GM12878 (cell line): ENCODE results near the gene SLC35F3. TPM values are rescaled to one million over a fixed set of nuclear protein-coding genes. Genes with fewer than 3 reads are reported as not detected.

ENCODE experiments used
- ATAC-seq: fragments of 200-7000 bp; cut with Tn5 transposase; 3 replicates; pipeline ENCODE4 v1.9.1; 2020; ENCODE audit warnings: mild to moderate bottlenecking, moderate library complexity
- BruUV-seq: library from RNA; stranded (reverse); fragments of 400-500 nt; replicated peaks from 2 replicates; lab custom pipeline; 2021; lab: Mats Ljungman, UMichigan
- CTCF ChIA-PET: fragments of 300-600 bp; sonication (Branson Sonifier 250); formaldehyde crosslinking; extraction: SDS; loops from one replicate; lab custom pipeline; 2021; ENCODE audit warnings: inconsistent platforms; lab: Yijun Ruan, JAX
- POLR2A ChIA-PET: fragments of 350-600 bp; formaldehyde crosslinking; extraction: SDS; loops from one replicate; lab custom pipeline; 2021; ENCODE audit warnings: inconsistent platforms; lab: Charles Lee
- RAD21 ChIA-PET: fragments of 300-600 bp; sonication (Branson Sonifier 250); formaldehyde crosslinking; loops from one replicate; lab custom pipeline; 2023; ENCODE audit warnings: antibody characterized with exemption; ENCODE audit not compliant: unreplicated experiment; lab: Charles Lee
- SMC1A ChIA-PET: fragments of 300-600 bp; sonication (Branson Sonifier 250); formaldehyde crosslinking; loops from one replicate; lab custom pipeline; 2023; ENCODE audit not compliant: unreplicated experiment, uncharacterized antibody; lab: Charles Lee
- DNase-seq: peaks from one replicate; pipeline ENCODE4 v3.0.0-alpha.2; 2011; ENCODE audit warnings: low read depth, low spot score
- FAIRE-seq: peaks from 3 replicates; lab custom pipeline; 2011; peaks lifted over from hg19 to GRCh38; lab: Jason Lieb, UNC
- H2AFZ ChIP-seq: 2 replicates; pipeline ENCODE4 v1.6.0; 2011; ENCODE audit warnings: low read depth, low read length, control low read depth; ENCODE audit not compliant: control insufficient read depth
- H3K27ac ChIP-seq: 2 replicates; pipeline ENCODE4 v1.5.1; 2011; ENCODE audit warnings: control low read depth; ENCODE audit not compliant: control insufficient read depth, insufficient read depth
- H3K27me3 ChIP-seq, 2 experiments: replicated peaks in 1 of 2; 2 replicates each; pipeline versions ENCODE4 v1.6.0 to v1.6.1; 2011; ENCODE audit warnings: low read length in 1 of 2; ENCODE audit not compliant: control insufficient read depth in 2 of 2, insufficient read depth in 2 of 2
- H3K36me3 ChIP-seq, 2 experiments: 2 replicates each; pipeline ENCODE4 v1.5.1; 2011; ENCODE audit warnings: low read length in 1 of 2; ENCODE audit not compliant: control insufficient read depth in 2 of 2, insufficient read depth in 2 of 2
- H3K4me1 ChIP-seq: 2 replicates; pipeline ENCODE4 v1.6.1; 2011; ENCODE audit warnings: mild to moderate bottlenecking, low read length, moderate library complexity, mixed read lengths; ENCODE audit not compliant: control insufficient read depth, insufficient read depth
- H3K4me2 ChIP-seq: 2 replicates; pipeline ENCODE4 v1.6.0; 2011; ENCODE audit warnings: control low read depth; ENCODE audit not compliant: control insufficient read depth, insufficient read depth
- H3K4me3 ChIP-seq: fragments of 200-600 bp; sonication (generic); 2 replicates; pipeline ENCODE4 v1.5.1; 2016
- H3K79me2 ChIP-seq: 2 replicates; pipeline ENCODE4 v1.6.0; 2011; ENCODE audit warnings: low read length; ENCODE audit not compliant: control insufficient read depth, insufficient read depth
- H3K9ac ChIP-seq: 2 replicates; pipeline ENCODE4 v1.8.0; 2011; ENCODE audit warnings: low read length, control low read depth, mixed read lengths; ENCODE audit not compliant: control insufficient read depth, insufficient read depth
- H3K9me3 ChIP-seq: replicated peaks from 3 replicates; pipeline ENCODE4 v1.5.1; 2011; ENCODE audit warnings: mild to moderate bottlenecking, low read length; ENCODE audit not compliant: control insufficient read depth, insufficient read depth
- H4K20me1 ChIP-seq: 2 replicates; pipeline ENCODE4 v1.6.0; 2011; ENCODE audit not compliant: control insufficient read depth, insufficient read depth
- BMI1 ChIP-seq: fragments of 450-650 bp; IDR thresholded peaks from 2 replicates; pipeline ENCODE4 v1.6.1; 2016; ENCODE audit warnings: mild to moderate bottlenecking, moderate library complexity, borderline replicate concordance
- CUX1 ChIP-seq: IDR thresholded peaks from 2 replicates; pipeline ENCODE4 v1.6.1; 2012; ENCODE audit warnings: improper control_type of control experiment, low read depth, low read length; ENCODE audit not compliant: insufficient replicate concordance
- HCFC1 ChIP-seq: fragments of 150-350 bp; IDR thresholded peaks from 2 replicates; pipeline ENCODE4 v1.6.1; 2014; ENCODE audit warnings: low read length
- HSF1 ChIP-seq: fragments of 150-350 bp; IDR thresholded peaks from 2 replicates; pipeline ENCODE4 v1.6.1; 2014; ENCODE audit warnings: mild to moderate bottlenecking, low read depth, low read length
- LARP7 ChIP-seq: fragments of 450-650 bp; IDR thresholded peaks from 2 replicates; pipeline ENCODE4 v1.6.1; 2017; ENCODE audit warnings: mild to moderate bottlenecking
- MXI1 ChIP-seq: fragments of 150-350 bp; IDR thresholded peaks from 2 replicates; pipeline ENCODE4 v1.6.1; 2011; ENCODE audit warnings: low read depth, mild to moderate bottlenecking, inconsistent platforms, low read length, improper control_type of control experiment
- NFIC ChIP-seq: IDR thresholded peaks from 2 replicates; pipeline ENCODE4 v1.6.1; 2012; ENCODE audit warnings: low read depth, mild to moderate bottlenecking, inconsistent platforms, low read length, moderate library complexity
- NR2F1 ChIP-seq: fragments of 450-650 bp; conservative IDR thresholded peaks from 2 replicates; pipeline ENCODE4 v1.6.1; 2017; ENCODE audit warnings: mild to moderate bottlenecking
- PAX8 ChIP-seq: fragments of 450-650 bp; IDR thresholded peaks from 2 replicates; pipeline ENCODE4 v1.6.1; 2017; ENCODE audit warnings: mild to moderate bottlenecking, moderate library complexity
- RB1 ChIP-seq: fragments of 450-650 bp; formaldehyde crosslinking; IDR thresholded peaks from 2 replicates; pipeline ENCODE4 v1.6.1; 2017; ENCODE audit warnings: mild to moderate bottlenecking, borderline replicate concordance
- SIX5 ChIP-seq: IDR thresholded peaks from 2 replicates; pipeline ENCODE4 v1.6.1; 2011; ENCODE audit warnings: mild to moderate bottlenecking, low read depth, low read length, moderate library complexity; ENCODE audit not compliant: severe bottlenecking
- SMARCA5 ChIP-seq: fragments of 450-650 bp; IDR thresholded peaks from 2 replicates; pipeline ENCODE4 v1.6.1; 2017; ENCODE audit warnings: mild to moderate bottlenecking
- YY1 ChIP-seq: IDR thresholded peaks from 2 replicates; pipeline ENCODE4 v1.6.1; 2011; ENCODE audit warnings: low read depth, mild to moderate bottlenecking, low read length
- ZBTB33 ChIP-seq: fragments of 450-650 bp; IDR thresholded peaks from 2 replicates; pipeline ENCODE4 v1.6.1; 2017; ENCODE audit warnings: mild to moderate bottlenecking
- WGBS: methylation state at CpG from one replicate; pipeline ENCODE4 v1.1.6; 2016; ENCODE audit warnings: low lambda C conversion rate; ENCODE audit not compliant: insufficient replicate concordance, insufficient coverage; ENCODE audit errors: missing lambda C conversion rate; 5-methylcytosine and 5-hydroxymethylcytosine counted together
- in situ Hi-C: fragments of 300-500 bp; cut with MboI; formaldehyde crosslinking; loops from 9 replicates; pipeline ENCODE4 v1.14.3; 2018; ENCODE audit warnings: mixed read lengths
- intact Hi-C: fragments of 100-400 bp; cut with micrococcal nuclease; formaldehyde crosslinking; loops from one replicate; pipeline ENCODE4 v1.14.2; 2022; ENCODE audit not compliant: unreplicated experiment
- polyA plus RNA-seq, 11 experiments: library from polyadenylated mRNA; depleted of rRNA in 4 of 11; unstranded in 6 of 11; stranded (reverse) in 5 of 11; fragments of >200 nt; fragmentation: Nextera tagmentation in 4 of 11; fragmentation: Illumina TruSeq in 1 of 11; extraction: Ambion mirVana in 4 of 11; extraction: Trizol in 1 of 11; gene quantifications; 1 replicate in 1 of 11; 2 replicates in 10 of 11; pipeline versions ENCODE4 v1.2.1 to v1.2.3, GENCODE V29; 2011 to 2016; ENCODE audit warnings: inconsistent platforms in 2 of 11, missing spikeins in 2 of 11, low read depth in 1 of 11
- total RNA-seq, 4 experiments: library from RNA; depleted of rRNA in 3 of 4; stranded (reverse); fragments of >200 nt in 3 of 4; fragmentation: Illumina TruSeq in 1 of 4; extraction: Trizol in 1 of 4; gene quantifications; 2 replicates each; pipeline versions ENCODE4 v1.2.1 to v1.2.3, GENCODE V29; 2013 to 2021

Gene SLC35F3
- total and polyA plus RNA-seq, 10 of the 15 experiments (the other 5 are each of a cell fraction or from before 2014, with no cell fraction given): 1.0 to 8.6 (median 5.7) TPM

- FAIRE-seq: peak; percentile 13
- 27% methylated on average over 26 of the region's 26 CpGs for WGBS
- H3K27me3 ChIP-seq: no peaks in the 10 kb centered on the region; a peak in 1 of 4 replicates
- no peaks in the 10 kb centered on the region for H3K79me2 ChIP-seq
- H3K4me1 ChIP-seq: peaks cover 10% of the 10 kb centered on the region
- DNase-seq: no peak
- ChIA-PET SMC1A (interaction anchor here (0.6 to 6.4 kb wide), 53 partner anchors 8 to 1107 kb away, joined by 3 to 128 read pairs (median 4); no protein-coding TSS in a partner anchor), CTCF (interaction anchor here (0.7 to 13.3 kb wide), 54 partner anchors 9 to 1004 kb away, joined by 3 to 312 read pairs (median 5); no protein-coding TSS in a partner anchor), RAD21 (interaction anchor here (0.8 to 4.5 kb wide), 31 partner anchors 13 to 198 kb away, joined by 3 to 84 read pairs (median 4); no protein-coding TSS in a partner anchor), POLR2A (interaction anchor here (1.4 kb wide), 1 partner anchor 95 kb away, joined by 4 read pairs; no protein-coding TSS in a partner anchor)
- H3K4me3 ChIP-seq: no peak overlapping the region
- peak; percentile 93 for ATAC-seq
- no peaks in the 10 kb centered on the region for H4K20me1 ChIP-seq
- intact Hi-C loops: loop anchor here (1.0 to 5.0 kb wide), 6 partner anchors 39 to 198 kb away; no protein-coding TSS in a partner anchor
- H3K9ac ChIP-seq: no peak overlapping the region
- H3K4me2 ChIP-seq: peak overlapping the region; percentile 31; the same call in 1 of the 2 replicates
- BruUV-seq: no TSS peak
- no peaks in the 10 kb centered on the region for H3K36me3 ChIP-seq
- H3K9me3 ChIP-seq: no peaks in the 10 kb centered on the region
- in situ Hi-C loops: loop anchor here (5.0 to 25.0 kb wide), 2 partner anchors 98 to 158 kb away; no protein-coding TSS in a partner anchor
- H2AFZ ChIP-seq: peak overlapping the region; percentile 72
- H3K27ac ChIP-seq: no peak overlapping the region
- no peak for TF ChIP-seq LARP7
- no peak for TF ChIP-seq HSF1
- TF ChIP-seq HCFC1: no peak
- no peak for TF ChIP-seq BMI1
- TF ChIP-seq SIX5: no peak
- no peak for TF ChIP-seq MXI1
- TF ChIP-seq NFIC: peak; percentile 64; the same call in 1 of the 2 replicates
- no peak for TF ChIP-seq PAX8
- TF ChIP-seq YY1: peak; percentile 73; the same call in 1 of the 2 replicates
- TF ChIP-seq CUX1: no peak
- TF ChIP-seq ZBTB33: no peak
- TF ChIP-seq SMARCA5: no peak
- TF ChIP-seq NR2F1: no peak
- TF ChIP-seq RB1: no peak
These were observed 405.4 kb downstream of the SLC35F3 start for GRCh38 chr1:234309598-234310459.
